Small intestine (tissue), 7 donors: ENCODE measurements around the gene SEC11C. TPM values are rescaled to one million over a fixed set of nuclear protein-coding genes. Genes with fewer than 3 reads are reported as not detected.

Experiments
- DNase-seq, 2 donors: peaks; one replicate each; pipeline versions ENCODE4 v3.0.0 to v3.0.0-alpha.2; 2013
- FAIRE-seq: peaks from 2 replicates; lab custom pipeline; 2012; peaks lifted over from hg19 to GRCh38; lab: Jason Lieb, UNC
- H3K27ac ChIP-seq, 3 donors: one replicate each; pipeline ENCODE4 v1.5.1; 2013; ENCODE audit warnings: low read length in 2 of 3, mild to moderate bottlenecking in 2 of 3, control low read depth in 1 of 3, inconsistent platforms in 1 of 3, low read depth in 1 of 3, moderate library complexity in 1 of 3
- H3K27me3 ChIP-seq, 3 donors: one replicate each; pipeline ENCODE4 v1.6.1; 2013; ENCODE audit warnings: low read length in 3 of 3, inconsistent platforms in 1 of 3; ENCODE audit not compliant: control insufficient read depth in 3 of 3, insufficient read depth in 3 of 3
- H3K36me3 ChIP-seq, 3 donors: one replicate each; pipeline ENCODE4 v1.6.1; 2013; ENCODE audit warnings: low read length in 3 of 3, inconsistent platforms in 1 of 3, low read depth in 1 of 3, mild to moderate bottlenecking in 1 of 3, moderate library complexity in 1 of 3; ENCODE audit not compliant: control insufficient read depth in 3 of 3, insufficient read depth in 2 of 3
- H3K4me1 ChIP-seq, 3 donors: one replicate each; pipeline ENCODE4 v1.6.1; 2013; ENCODE audit warnings: low read length in 2 of 3, inconsistent platforms in 1 of 3, low read depth in 1 of 3, mild to moderate bottlenecking in 1 of 3, moderate library complexity in 1 of 3; ENCODE audit not compliant: control insufficient read depth in 3 of 3, insufficient read depth in 2 of 3
- H3K4me3 ChIP-seq, 3 donors: one replicate each; pipeline ENCODE4 v1.5.1; 2013; ENCODE audit warnings: low read length in 3 of 3, control low read depth in 1 of 3, inconsistent platforms in 1 of 3, low read depth in 1 of 3, mild to moderate bottlenecking in 1 of 3, moderate library complexity in 1 of 3
- H3K9me3 ChIP-seq, 2 donors: one replicate each; pipeline ENCODE4 v1.6.1; 2013; ENCODE audit warnings: low read depth in 1 of 2, low read length in 1 of 2; ENCODE audit not compliant: control insufficient read depth in 2 of 2, insufficient read depth in 1 of 2
- WGBS, 3 donors: extraction: QIAGEN DNeasy Blood & Tissue Kit; methylation state at CpG; one replicate each; pipeline ENCODE4 v1.1.7; 2013; 5-methylcytosine and 5-hydroxymethylcytosine counted together
- polyA plus RNA-seq, 4 donors: library from polyadenylated mRNA; stranded (reverse) in 3 of 4; unstranded in 1 of 4; fragments of 200-250 nt in 3 of 4; fragments of 120-200 nt in 1 of 4; gene quantifications; one replicate each; pipeline versions ENCODE4 v1.2.1 to v1.2.3, GENCODE V29; 2013
- donor health status: healthy with polysubstance abuse.
- donor health status: control.
- donor health status: control.
- donor health status: Bipolar disorder and iron deficiency.
- donor health status: healthy.

SEC11C gene
- polyA plus RNA-seq, 4 donors, result 38.7 to 164 (median 104) TPM

DNA sequence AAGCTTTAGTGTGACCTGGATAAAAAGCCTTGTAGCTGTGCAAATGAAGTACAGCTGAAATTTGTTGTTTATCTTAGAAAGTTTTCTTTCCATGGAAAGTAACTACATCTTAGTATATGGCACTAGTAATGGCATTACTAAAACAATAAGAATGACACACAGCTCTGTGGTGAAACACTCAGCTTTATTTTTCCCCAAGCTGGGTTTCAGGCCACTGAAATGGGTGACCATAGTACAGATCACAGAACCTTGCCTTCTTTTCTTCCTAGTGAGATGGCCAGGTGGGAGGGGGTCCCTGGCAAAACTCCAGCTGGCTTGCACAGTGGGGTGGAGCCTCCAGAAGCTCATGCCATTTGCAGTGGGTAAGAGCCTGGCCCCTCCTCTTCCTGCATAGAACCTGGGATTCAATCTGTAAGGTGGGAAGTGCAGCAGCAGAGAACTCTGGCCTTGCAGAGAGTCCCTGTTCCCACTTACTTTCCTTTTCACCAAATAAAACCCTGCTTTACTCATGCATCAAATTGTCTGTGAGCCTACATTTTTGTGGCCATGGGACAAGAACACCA is 62.7 kb downstream of the SEC11C start:
- Histone ChIP-seq H3K9me3 (no peaks in the 10 kb centered on the region), H3K4me1 (no peaks in the 10 kb centered on the region), H3K4me3 (no peak overlapping the region), H3K27me3 (peaks cover 0 to 7% (median 0%) of the 10 kb centered on the region in 3 donors), H3K27ac (no peak overlapping the region), H3K36me3 (no peaks in the 10 kb centered on the region)
- FAIRE-seq (no peak), DNase-seq (no peak)

DNA sequence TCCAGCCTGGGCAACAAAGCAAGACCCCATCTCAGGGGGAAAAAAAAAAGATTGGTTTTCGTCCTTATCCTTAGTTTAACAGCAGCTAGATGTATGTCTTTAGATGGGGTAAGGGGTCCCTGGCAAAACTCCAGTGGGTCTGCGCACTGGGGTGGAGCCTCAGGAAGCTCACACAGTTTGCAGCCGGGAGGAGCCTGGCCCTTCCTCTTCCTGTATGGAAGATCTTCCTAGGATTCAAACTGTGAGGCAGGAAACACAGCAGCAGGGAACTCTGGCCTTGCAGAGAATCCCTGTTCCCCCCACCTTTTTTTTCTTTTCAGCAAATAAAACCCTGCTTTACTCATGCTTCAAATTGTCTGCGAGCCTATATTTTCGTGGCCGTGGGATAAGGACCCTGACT is 67.8 kb downstream of the SEC11C start:
- no peak for DNase-seq
- WGBS, 3 donors, result 73 to 83% (median 73%) methylated on average over 6 of the region's 6 CpGs
- Histone ChIP-seq H3K27ac (no peak overlapping the region), H3K27me3 (peaks cover 0 to 10% (median 6%) of the 10 kb centered on the region in 3 donors), H3K36me3 (no peaks in the 10 kb centered on the region), H3K4me3 (no peak overlapping the region), H3K9me3 (no peaks in the 10 kb centered on the region), H3K4me1 (no peaks in the 10 kb centered on the region)
- no peak for FAIRE-seq

Other genes with a start within 250 kb of the SEC11C start
- gene GRP, start 80.3 kb downstream of the SEC11C start, polyA plus RNA-seq, result under 1 TPM in 1 of 4 donors, not detected in 3; 0.18 TPM
- gene RAX, start 133.6 kb downstream of the SEC11C start, polyA plus RNA-seq, result under 1 TPM in 1 of 4 donors, not detected in 3; 0.01 TPM
- gene CPLX4, start 178.8 kb downstream of the SEC11C start, polyA plus RNA-seq, result not detected
- gene LMAN1, start 219.4 kb downstream of the SEC11C start, polyA plus RNA-seq, result 10 to 100 TPM; 10.5 to 98.9 (median 22.8) TPM